WERI-Rb-1 (cell line): ENCODE data around the gene AP3B1.
"Not testable (repeated sequence)": the region's sequence is repeated elsewhere in the genome, so short reads cannot be mapped to it uniquely, and the experiment has no call there.

Experiments used
- DNase-seq: peaks from one replicate; pipeline ENCODE4 v3.0.0-alpha.2; 2020
- H3K27ac ChIP-seq: fragments of 250-450 bp; sonication (Bioruptor Pico); 2 replicates; pipeline ENCODE4 v1.5.1; 2020; ENCODE audit warnings: mild to moderate bottlenecking, moderate library complexity
- H3K27me3 ChIP-seq: fragments of 250-450 bp; sonication (Bioruptor Pico); 2 replicates; pipeline ENCODE4 v1.5.1; 2021; ENCODE audit warnings: mild to moderate bottlenecking, low read depth, moderate library complexity; ENCODE audit not compliant: insufficient read depth, severe bottlenecking
- H3K36me3 ChIP-seq: fragments of 250-450 bp; sonication (Bioruptor Pico); 2 replicates; pipeline ENCODE4 v1.5.1; 2020; ENCODE audit warnings: mild to moderate bottlenecking, moderate library complexity
- H3K4me3 ChIP-seq: 2 replicates; pipeline ENCODE4 v1.5.1; 2011; ENCODE audit warnings: low read depth, mild to moderate bottlenecking, control low read depth, low read length
- H3K9me3 ChIP-seq: fragments of 250-450 bp; sonication (Bioruptor Pico); 2 replicates; pipeline ENCODE4 v1.5.1; 2021; ENCODE audit warnings: mild to moderate bottlenecking, moderate library complexity; ENCODE audit not compliant: severe bottlenecking
- TF ChIP-seq, protein P1 (sequence below): IDR thresholded peaks from 2 replicates; pipeline ENCODE4 v1.5.1; 2011; ENCODE audit warnings: low read depth, mild to moderate bottlenecking, control low read depth, inconsistent platforms, low read length

AP3B1 gene

DNA sequence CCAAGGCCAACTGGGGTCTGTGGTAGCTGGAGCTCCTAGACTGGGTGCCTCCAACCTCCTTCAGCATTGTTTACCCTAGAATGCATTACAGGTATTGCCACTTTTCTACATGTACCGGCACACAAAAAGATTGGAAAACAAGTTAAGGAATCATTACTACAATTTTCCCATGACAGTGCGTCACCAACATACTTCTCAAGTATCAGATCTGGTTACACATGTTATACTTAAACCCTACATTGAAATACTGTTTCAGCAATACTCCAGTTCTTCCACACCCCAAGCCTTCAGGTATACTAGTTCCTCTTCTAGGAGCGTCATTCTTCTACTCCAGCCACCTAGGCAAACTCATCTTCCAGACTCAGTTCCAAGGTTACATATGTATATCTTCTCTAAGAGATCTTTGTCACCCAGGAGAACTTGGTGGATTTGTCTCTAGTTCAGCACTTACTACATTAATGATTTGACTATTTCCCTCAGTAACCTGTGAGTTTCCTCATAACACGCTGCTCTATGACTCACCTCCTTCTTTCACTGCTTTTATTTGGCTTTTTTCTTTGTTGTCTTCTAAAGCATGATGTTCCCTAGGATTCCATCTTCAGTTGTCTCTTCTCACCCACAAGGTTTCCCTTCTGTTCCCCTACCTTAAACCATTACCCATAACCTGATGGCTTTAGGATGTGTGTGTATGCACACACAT lies 217.0 kb downstream of the AP3B1 start:
- H3K27ac ChIP-seq = no peak overlapping the region
- no peaks in the 10 kb centered on the region for H3K9me3 ChIP-seq
- H3K27me3 ChIP-seq = no peaks in the 10 kb centered on the region
- no peaks in the 10 kb centered on the region for H3K36me3 ChIP-seq
- TF ChIP-seq, protein P1, sequence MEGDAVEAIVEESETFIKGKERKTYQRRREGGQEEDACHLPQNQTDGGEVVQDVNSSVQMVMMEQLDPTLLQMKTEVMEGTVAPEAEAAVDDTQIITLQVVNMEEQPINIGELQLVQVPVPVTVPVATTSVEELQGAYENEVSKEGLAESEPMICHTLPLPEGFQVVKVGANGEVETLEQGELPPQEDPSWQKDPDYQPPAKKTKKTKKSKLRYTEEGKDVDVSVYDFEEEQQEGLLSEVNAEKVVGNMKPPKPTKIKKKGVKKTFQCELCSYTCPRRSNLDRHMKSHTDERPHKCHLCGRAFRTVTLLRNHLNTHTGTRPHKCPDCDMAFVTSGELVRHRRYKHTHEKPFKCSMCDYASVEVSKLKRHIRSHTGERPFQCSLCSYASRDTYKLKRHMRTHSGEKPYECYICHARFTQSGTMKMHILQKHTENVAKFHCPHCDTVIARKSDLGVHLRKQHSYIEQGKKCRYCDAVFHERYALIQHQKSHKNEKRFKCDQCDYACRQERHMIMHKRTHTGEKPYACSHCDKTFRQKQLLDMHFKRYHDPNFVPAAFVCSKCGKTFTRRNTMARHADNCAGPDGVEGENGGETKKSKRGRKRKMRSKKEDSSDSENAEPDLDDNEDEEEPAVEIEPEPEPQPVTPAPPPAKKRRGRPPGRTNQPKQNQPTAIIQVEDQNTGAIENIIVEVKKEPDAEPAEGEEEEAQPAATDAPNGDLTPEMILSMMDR = no peak
- DNase-seq = no peak
- no peak overlapping the region for H3K4me3 ChIP-seq

DNA sequence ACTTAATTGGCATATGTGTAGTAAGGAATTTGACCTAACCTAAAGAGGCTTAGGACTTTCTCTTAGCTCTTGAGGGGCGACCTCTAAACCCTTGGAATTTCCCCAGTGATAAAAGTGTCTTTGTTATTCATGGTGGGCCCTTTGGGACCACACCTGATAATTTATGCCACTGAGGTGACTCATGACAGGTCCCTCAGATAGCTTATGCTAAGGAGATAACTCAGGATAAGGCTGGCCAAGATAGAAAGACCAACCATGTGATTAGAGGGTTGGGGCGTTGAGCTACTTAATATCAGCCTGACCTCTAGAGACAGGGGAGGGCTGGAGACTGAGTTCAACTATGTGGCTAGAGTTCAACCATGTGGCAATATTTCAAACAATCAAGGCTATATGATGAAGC lies 218.1 kb downstream of the AP3B1 start:
- H3K36me3 ChIP-seq = no peaks in the 10 kb centered on the region
- DNase-seq = no peak
- no peak overlapping the region for H3K4me3 ChIP-seq
- TF ChIP-seq, protein P1 = no peak
- no peaks in the 10 kb centered on the region for H3K27me3 ChIP-seq
- no peaks in the 10 kb centered on the region for H3K9me3 ChIP-seq
- H3K27ac ChIP-seq = no peak overlapping the region

DNA sequence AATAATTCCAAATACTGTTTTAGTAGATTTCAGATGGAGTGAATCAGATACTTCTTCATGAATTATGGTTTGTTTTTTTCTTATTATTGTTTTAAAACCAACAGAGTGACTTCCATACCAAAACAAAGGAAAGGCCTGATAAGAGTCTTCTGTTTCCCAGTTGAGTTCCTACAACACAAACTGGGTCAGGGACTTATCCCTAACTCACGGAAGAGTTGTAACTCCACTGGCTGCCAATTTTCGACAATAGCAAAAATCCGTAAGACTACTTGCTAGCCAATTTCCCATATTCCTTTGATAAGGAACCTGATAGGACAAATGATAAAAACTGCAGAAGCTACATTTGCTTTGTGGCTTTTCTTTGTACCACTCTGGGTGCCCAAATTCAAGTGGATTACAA lies 219.2 kb downstream of the AP3B1 start:
- Histone ChIP-seq H3K36me3 (no peaks in the 10 kb centered on the region), H3K4me3 (no peak overlapping the region), H3K9me3 (no peaks in the 10 kb centered on the region), H3K27me3 (no peaks in the 10 kb centered on the region), H3K27ac (no peak overlapping the region)
- TF ChIP-seq, protein P1 = no peak
- no peak for DNase-seq

DNA sequence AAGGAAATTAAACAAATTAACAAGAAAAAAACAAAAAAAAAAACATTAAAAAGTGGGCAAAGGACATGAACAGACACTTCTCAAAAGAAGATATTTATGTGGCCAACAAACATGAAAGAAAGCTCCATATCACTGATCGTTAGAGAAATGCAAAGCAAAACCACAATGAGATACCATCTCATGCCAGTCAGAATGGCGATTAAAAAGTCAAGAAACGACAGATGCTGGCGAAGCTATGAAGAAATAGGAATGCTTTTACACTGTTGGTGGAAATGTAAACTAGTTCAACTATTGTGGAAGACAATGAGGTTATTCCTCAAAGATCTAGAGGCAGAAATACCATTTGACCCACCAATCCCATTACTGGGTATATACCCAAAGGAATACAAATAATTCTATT lies 223.8 kb downstream of the AP3B1 start:
- H3K27me3 ChIP-seq, H3K4me3 ChIP-seq, H3K9me3 ChIP-seq, DNase-seq, H3K27ac ChIP-seq, H3K36me3 ChIP-seq: not testable (repeated sequence)

DNA sequence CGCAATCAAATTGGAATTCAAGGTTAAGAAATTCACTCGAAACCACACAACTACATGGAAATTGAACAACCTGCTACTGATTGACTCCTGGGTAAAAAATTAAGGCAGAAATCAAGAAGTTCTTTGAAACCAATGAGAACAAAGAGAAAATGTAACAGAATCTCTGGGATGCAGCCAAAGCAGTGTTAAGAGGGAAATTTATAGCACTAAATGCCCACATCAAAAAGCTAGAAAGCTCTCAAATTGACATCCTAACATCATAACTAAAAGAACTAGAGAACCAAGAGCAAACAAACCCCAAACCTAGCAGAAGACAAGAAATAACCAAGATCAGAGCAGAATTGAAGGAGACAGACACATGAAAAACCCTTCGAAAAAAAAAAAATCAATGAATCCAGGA lies 226.9 kb downstream of the AP3B1 start:
- not testable (repeated sequence) for H3K27me3 ChIP-seq, H3K4me3 ChIP-seq, H3K27ac ChIP-seq, H3K36me3 ChIP-seq, DNase-seq, H3K9me3 ChIP-seq

DNA sequence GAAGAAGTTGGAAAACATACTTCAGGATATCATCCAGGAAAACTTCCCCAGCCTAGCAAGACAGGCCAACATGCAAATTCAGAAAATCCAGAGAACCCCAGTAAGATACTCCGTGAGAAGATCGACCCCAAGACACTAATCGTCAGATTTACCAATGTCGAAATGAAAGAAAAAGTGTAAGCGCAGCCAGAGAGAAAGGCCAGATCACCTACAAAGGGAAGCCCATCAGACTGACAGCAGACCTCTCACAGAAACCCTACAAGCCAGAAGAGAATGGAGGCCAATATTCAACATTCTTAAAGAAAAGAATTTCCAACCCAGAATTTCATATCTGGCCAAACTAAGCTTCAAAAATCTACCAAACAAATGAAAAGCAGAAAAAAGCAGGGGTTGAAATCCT lies 227.8 kb downstream of the AP3B1 start:
- DNase-seq, H3K9me3 ChIP-seq, H3K4me3 ChIP-seq, H3K36me3 ChIP-seq, H3K27ac ChIP-seq, H3K27me3 ChIP-seq: not testable (repeated sequence)

DNA sequence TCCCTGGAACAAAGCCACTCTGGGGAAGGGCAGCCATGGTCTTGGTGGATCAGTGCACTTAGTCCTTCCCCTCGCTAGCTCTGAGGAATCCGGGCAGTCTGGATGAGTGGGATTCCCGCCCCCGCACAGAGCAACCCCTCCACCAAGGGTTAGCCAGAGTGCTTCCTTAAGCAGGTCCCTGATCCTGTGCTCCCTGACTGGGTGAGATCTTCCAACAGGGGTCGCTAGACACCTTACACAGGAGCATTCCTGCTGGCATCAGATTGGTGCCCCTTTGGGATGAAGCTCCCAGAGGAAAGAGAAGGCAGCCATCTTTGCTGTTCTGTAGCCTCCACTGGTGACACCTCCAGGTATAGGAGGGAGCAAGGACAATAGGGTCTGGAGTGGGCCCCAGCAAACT lies 228.8 kb downstream of the AP3B1 start:
- H3K27me3 ChIP-seq = no peaks in the 10 kb centered on the region
- no peak overlapping the region for H3K4me3 ChIP-seq
- H3K36me3 ChIP-seq = no peaks in the 10 kb centered on the region
- no peaks in the 10 kb centered on the region for H3K9me3 ChIP-seq
- peak; percentile 9 for DNase-seq
- TF ChIP-seq, protein P1 = peak; percentile 36
- H3K27ac ChIP-seq = no peak overlapping the region
